ENCODE results near the gene C2CD2L.
A peak's percentile ranks its signal among the peaks of the same experiment; 100 is the strongest.
"Not testable (repeated sequence)": the region's sequence is repeated elsewhere in the genome, so short reads cannot be mapped to it uniquely, and the experiment has no call there.

C2CD2L gene

DNA sequence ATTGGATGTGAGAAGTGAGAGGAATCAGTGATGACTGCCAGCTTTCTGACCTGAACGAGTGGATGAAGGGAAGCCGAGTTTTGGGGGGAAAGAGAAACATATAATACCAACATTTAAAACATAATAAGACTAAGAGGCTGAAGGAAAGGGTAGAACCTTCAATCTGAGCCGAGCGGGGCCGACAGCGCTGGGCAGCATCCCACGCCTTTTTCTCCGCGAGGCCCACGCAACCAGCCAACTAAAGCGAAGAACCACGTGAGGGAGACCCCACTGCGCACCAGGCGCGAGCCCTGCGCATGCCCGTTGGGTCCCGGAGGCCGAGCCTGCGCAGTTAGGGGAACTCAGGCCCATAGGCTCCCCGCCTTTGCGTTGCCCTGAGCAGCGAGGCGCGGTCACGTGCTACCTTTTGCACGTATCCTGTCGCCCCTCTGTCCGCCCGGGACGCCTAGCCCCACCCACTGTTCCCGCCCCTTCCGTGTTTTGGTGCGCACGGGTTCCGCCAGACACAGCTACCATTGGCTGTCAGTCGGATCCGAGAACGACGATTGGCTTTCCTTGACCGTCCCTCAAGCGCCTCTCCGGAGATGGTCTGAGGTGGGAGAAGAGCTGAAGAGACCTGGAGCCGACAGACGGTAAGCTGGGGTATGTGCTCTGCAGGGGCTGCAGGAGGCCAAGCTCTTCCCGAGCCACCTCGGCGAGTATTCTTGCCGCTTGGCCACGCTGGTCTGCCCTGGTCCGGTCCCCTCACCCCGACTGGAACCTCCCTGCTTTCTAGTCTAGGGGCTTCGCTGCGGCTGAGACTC lies 14.1 kb downstream of the C2CD2L start, which contains the start of gene HINFP:
TSS of gene HINFP (plus strand) at position 573 of the 803 bp plus-strand sequence. CDS start 5,365 bp downstream, outside the sequence.
- peak within 1 kb of the TSS; percentile 88 for H3K4me3 ChIP-seq (ENCODE audit: control insufficient read depth, low read depth, low read length)
- peak; percentile 98 for DNase-seq (ENCODE audit: low read depth)
- TF ChIP-seq, protein P1, sequence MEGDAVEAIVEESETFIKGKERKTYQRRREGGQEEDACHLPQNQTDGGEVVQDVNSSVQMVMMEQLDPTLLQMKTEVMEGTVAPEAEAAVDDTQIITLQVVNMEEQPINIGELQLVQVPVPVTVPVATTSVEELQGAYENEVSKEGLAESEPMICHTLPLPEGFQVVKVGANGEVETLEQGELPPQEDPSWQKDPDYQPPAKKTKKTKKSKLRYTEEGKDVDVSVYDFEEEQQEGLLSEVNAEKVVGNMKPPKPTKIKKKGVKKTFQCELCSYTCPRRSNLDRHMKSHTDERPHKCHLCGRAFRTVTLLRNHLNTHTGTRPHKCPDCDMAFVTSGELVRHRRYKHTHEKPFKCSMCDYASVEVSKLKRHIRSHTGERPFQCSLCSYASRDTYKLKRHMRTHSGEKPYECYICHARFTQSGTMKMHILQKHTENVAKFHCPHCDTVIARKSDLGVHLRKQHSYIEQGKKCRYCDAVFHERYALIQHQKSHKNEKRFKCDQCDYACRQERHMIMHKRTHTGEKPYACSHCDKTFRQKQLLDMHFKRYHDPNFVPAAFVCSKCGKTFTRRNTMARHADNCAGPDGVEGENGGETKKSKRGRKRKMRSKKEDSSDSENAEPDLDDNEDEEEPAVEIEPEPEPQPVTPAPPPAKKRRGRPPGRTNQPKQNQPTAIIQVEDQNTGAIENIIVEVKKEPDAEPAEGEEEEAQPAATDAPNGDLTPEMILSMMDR (conservative IDR thresholded peaks at IDR 0.05; ENCODE audit: control insufficient read depth, insufficient read depth, low read depth, low read length), result no peak

DNA sequence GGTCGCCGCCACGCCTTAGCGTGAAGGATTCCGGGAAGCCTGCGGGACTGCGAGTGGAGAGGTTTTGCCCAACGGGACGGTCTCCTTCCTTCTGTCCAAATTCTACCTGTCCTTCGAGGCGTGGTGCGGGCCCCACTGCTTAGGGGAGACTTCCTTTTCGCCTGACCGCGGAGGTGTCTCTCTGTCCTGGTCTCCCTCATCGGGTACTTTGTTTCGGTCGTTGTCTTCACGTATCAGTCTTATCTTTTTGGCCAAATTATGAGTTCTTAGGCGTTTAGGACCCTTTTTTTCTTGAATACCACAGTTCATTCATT lies 14.6 kb downstream of the C2CD2L start:
- TF ChIP-seq, protein P1 (conservative IDR thresholded peaks at IDR 0.05; ENCODE audit: control insufficient read depth, insufficient read depth, low read depth, low read length), result no peak
- peak overlapping the region; percentile 88 for H3K4me3 ChIP-seq (ENCODE audit: control insufficient read depth, low read depth, low read length)
- DNase-seq (ENCODE audit: low read depth), result no peak

DNA sequence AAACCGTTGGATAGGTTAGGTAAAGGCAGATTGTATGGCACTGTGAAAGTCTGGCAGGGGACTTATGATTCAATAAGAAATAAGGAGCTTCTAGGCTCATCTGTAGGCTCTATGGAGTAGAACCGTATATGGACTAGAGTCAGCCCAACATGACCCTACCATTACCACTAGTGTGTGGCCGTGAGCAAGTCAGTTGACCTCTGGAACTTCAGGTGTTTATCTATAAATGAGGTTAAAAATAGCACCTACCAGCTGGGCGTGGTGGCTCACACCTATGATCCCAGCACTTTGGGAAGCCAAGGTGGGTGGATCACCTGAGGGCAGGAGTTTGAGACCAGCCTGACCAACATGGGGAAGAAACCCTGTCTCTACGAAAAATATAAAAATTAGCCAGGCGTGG lies 18.7 kb downstream of the C2CD2L start:
- no peak for DNase-seq (ENCODE audit: low read depth)
- H3K4me3 ChIP-seq (ENCODE audit: control insufficient read depth, low read depth, low read length), result no peak overlapping the region
- TF ChIP-seq, protein P1 (conservative IDR thresholded peaks at IDR 0.05; ENCODE audit: control insufficient read depth, insufficient read depth, low read depth, low read length), result no peak

DNA sequence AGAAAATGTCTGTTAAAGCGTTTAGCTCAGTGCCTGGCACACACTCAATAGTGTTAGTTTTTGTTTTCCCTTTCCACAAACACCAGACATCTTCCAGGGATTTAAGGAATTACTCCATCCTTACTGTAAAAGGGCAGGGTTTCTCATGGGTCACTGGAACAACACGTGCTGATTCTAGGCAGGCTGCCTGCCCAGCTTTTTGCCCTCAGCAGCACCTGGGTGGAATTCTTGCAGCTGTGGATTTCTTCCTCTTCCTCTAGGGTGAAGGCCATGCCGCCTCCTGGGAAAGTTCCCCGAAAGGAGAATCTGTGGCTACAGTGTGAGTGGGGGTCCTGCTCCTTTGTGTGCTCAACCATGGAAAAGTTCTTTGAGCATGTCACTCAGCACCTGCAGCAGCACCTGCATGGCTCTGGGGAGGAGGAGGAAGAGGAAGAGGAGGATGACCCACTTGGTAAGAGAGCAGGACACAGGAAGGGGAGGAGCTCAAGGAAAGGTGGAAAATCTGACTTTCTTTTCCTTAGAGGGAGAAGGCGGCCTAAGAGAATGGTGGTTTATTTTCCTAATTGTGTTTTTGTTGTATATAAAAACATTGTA lies 19.6 kb downstream of the C2CD2L start:
- TF ChIP-seq, protein P1 (conservative IDR thresholded peaks at IDR 0.05; ENCODE audit: control insufficient read depth, insufficient read depth, low read depth, low read length), result no peak
- no peak for DNase-seq (ENCODE audit: low read depth)
- no peak overlapping the region for H3K4me3 ChIP-seq (ENCODE audit: control insufficient read depth, low read depth, low read length)

DNA sequence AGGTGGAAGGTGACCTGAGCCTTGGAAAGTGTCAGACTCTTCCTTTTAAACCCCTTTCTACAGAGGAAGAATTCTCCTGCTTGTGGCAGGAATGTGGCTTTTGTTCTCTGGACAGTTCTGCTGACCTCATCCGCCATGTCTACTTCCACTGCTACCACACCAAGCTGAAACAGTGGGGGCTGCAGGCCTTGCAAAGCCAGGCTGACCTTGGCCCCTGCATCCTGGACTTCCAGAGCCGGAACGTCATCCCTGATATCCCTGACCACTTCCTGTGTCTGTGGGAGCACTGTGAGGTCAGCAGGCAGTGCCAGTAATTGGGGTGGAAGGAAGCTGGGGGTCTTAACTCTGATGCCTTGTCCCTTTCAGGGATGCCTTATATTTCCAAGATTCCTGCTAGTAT lies 23.5 kb downstream of the C2CD2L start:
- peak; percentile 11 for DNase-seq (ENCODE audit: low read depth)
- TF ChIP-seq, protein P1 (conservative IDR thresholded peaks at IDR 0.05; ENCODE audit: control insufficient read depth, insufficient read depth, low read depth, low read length), result no peak
- H3K4me3 ChIP-seq (ENCODE audit: control insufficient read depth, low read depth, low read length), result no peak overlapping the region

DNA sequence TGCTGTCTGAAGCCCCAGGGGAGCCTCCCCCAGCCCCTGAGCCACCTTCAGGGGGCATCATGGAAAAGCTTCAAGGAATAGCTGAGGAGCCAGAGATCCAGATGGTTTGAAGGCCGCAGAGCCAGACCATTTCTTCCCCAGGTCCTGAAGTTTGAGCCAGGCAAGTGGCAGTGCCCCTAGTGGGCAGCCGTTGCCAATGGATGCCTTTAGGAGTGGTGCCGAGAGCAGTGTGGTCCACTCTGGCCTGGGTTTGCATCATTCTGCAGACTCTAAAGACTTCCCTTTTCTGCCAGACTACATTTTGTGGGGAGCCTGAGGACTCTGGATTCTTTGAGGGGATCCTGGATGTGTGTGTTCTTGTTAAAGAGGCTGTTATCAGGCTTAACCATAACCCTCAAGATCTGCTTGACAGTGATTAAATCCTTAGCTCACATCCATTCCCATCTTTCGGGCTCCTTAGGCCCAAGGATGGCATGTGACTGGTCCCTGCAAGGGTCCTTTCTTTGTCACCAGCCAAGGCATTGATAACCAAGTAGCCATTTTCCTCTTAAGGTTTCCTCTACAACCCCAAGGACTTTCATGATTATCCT lies 27.3 kb downstream of the C2CD2L start:
- no peak overlapping the region for H3K4me3 ChIP-seq (ENCODE audit: control insufficient read depth, low read depth, low read length)
- no peak for DNase-seq (ENCODE audit: low read depth)
- TF ChIP-seq, protein P1 (conservative IDR thresholded peaks at IDR 0.05; ENCODE audit: control insufficient read depth, insufficient read depth, low read depth, low read length), result peak; percentile 48

DNA sequence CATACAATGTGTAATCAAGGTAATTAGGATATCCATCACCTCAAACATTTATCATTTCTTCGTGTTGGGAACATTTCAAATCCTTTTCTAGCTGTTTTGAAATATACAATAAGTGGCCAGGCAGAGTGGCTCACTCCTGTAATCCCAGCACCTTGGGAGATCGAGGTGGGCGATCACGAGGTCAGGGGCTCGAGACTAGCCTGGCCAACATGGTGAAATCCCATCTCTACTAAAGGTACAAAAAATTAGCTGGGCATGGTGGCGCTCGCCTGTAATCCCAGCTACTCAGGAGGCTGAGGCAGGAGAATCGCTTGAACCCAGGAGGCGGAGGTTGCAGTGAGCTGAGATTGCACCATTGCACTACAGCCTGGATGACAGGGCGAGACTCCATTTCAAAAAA lies 32.1 kb downstream of the C2CD2L start:
- not testable (repeated sequence) for DNase-seq (ENCODE audit: low read depth); H3K4me3 ChIP-seq (ENCODE audit: control insufficient read depth, low read depth, low read length)
